Measurements from ENCODE around the gene SH3GL3. TPM values are rescaled to one million over a fixed set of nuclear protein-coding genes. Genes with fewer than 3 reads are reported as not detected.

Gene SH3GL3
- total and polyA plus RNA-seq, 2 of the 8 experiments (the other 6 are each of a cell fraction or from before 2014, with no cell fraction given), result 14.1 to 19.1 TPM

- TF ChIP-seq TAF7 (optimal IDR thresholded peaks at IDR 0.05; ENCODE audit: borderline replicate concordance, low read depth, low read length) (no peak), PHF8 (conservative IDR thresholded peaks at IDR 0.05; ENCODE audit: low read depth, low read length) (no peak)
Measured at GRCh38 chr15:83654379-83655236, 207.5 kb downstream of the SH3GL3 start (continued).

All from H1 (cell line).